Left ventricle myocardium inferior (tissue), 1 donor: ENCODE results near the gene PXDN. TPM values are rescaled to one million over a fixed set of nuclear protein-coding genes. Genes with fewer than 3 reads are reported as not detected.

Source experiments
- DNase-seq: peaks from one replicate; pipeline ENCODE4 v3.0.0-alpha.2; 2020
- H3K27ac ChIP-seq: fragments of 200-600 bp; replicated peaks from 2 replicates; pipeline ENCODE4 v1.8.0; 2021
- H3K27me3 ChIP-seq: fragments of 200-600 bp; 2 replicates; pipeline ENCODE4 v1.8.0; 2021; ENCODE audit warnings: low read depth
- H3K36me3 ChIP-seq: fragments of 200-600 bp; 2 replicates; pipeline ENCODE4 v1.8.0; 2021
- H3K4me1 ChIP-seq: fragments of 200-600 bp; 2 replicates; pipeline ENCODE4 v1.8.0; 2021
- H3K4me3 ChIP-seq: fragments of 200-600 bp; 2 replicates; pipeline ENCODE4 v1.8.0; 2021; ENCODE audit warnings: mild to moderate bottlenecking, moderate library complexity
- H3K9me3 ChIP-seq: fragments of 200-600 bp; replicated peaks from 2 replicates; pipeline ENCODE4 v1.8.0; 2021
- CTCF ChIP-seq: fragments of 200-600 bp; IDR thresholded peaks from 2 replicates; pipeline ENCODE4 v1.8.0; 2021; ENCODE audit warnings: antibody characterized with exemption, mild to moderate bottlenecking, borderline replicate concordance
- intact Hi-C: fragments of 100-400 bp; cut with micrococcal nuclease; formaldehyde crosslinking; loops from one replicate; pipeline ENCODE4 v1.11.0; 2022
- total RNA-seq: library from RNA; stranded (reverse); fragmentation: NEBNext Ultra II Directional; extraction: Animal tissue kit (Norgen Biotek cat#: 25700); gene quantifications from one replicate; pipeline ENCODE4 v1.2.1, GENCODE V29; 2021
- donor health status: DM: no; HTN: yes; CAD: no; lungs with severe emphysema.

PXDN gene
- total RNA-seq, 1 donor from 2014 or later: 15.7 TPM

GRCh38 chr2:1588051-1588977 lies 156.0 kb downstream of the PXDN start:
- Histone ChIP-seq H3K4me3 (no peak overlapping the region), H3K27ac (no peak overlapping the region), H3K4me1 (peaks cover 41% of the 10 kb centered on the region), H3K36me3 (no peaks in the 10 kb centered on the region), H3K27me3 (peaks cover 55% of the 10 kb centered on the region), H3K9me3 (peaks cover 4% of the 10 kb centered on the region)
- DNase-seq: no peak
- no peak for TF ChIP-seq CTCF
- intact Hi-C loops: no loop called here

- intact Hi-C loops: no loop called here
- Histone ChIP-seq H3K9me3 (peaks cover 4% of the 10 kb centered on the region), H3K27ac (no peak overlapping the region), H3K36me3 (no peaks in the 10 kb centered on the region), H3K4me1 (peaks cover 31% of the 10 kb centered on the region), H3K4me3 (no peak overlapping the region), H3K27me3 (peaks cover 56% of the 10 kb centered on the region)
- DNase-seq: no peak
- no peak for TF ChIP-seq CTCF
Measured at GRCh38 chr2:1586923-1587840, 157.1 kb downstream of the PXDN start.

GRCh38 chr2:1586251-1586922 lies 157.9 kb downstream of the PXDN start:
- Histone ChIP-seq H3K27me3 (peaks cover 49% of the 10 kb centered on the region), H3K27ac (no peak overlapping the region), H3K9me3 (peaks cover 4% of the 10 kb centered on the region), H3K36me3 (no peaks in the 10 kb centered on the region), H3K4me1 (peaks cover 23% of the 10 kb centered on the region), H3K4me3 (no peak overlapping the region)
- TF ChIP-seq CTCF: no peak
- intact Hi-C loops: no loop called here
- no peak for DNase-seq

GRCh38 chr2:1585635-1586034 lies 158.7 kb downstream of the PXDN start:
- Histone ChIP-seq H3K27ac (no peak overlapping the region), H3K9me3 (peaks cover 4% of the 10 kb centered on the region), H3K4me1 (peaks cover 16% of the 10 kb centered on the region), H3K4me3 (no peak overlapping the region), H3K27me3 (peaks cover 41% of the 10 kb centered on the region), H3K36me3 (no peaks in the 10 kb centered on the region)
- intact Hi-C loops: no loop called here
- TF ChIP-seq CTCF: no peak
- DNase-seq: no peak

GRCh38 chr2:1584691-1585485 lies 159.4 kb downstream of the PXDN start:
- Histone ChIP-seq H3K27ac (no peak overlapping the region), H3K9me3 (no peaks in the 10 kb centered on the region), H3K4me1 (peaks cover 8% of the 10 kb centered on the region), H3K36me3 (no peaks in the 10 kb centered on the region), H3K4me3 (no peak overlapping the region), H3K27me3 (peaks cover 35% of the 10 kb centered on the region)
- intact Hi-C loops: no loop called here
- DNase-seq: no peak
- no peak for TF ChIP-seq CTCF
